Measurements from ENCODE around the gene EXOC3L2.
"Not testable (repeated sequence)": the region's sequence is repeated elsewhere in the genome, so short reads cannot be mapped to it uniquely, and the experiment has no call there.

Gene EXOC3L2

DNA sequence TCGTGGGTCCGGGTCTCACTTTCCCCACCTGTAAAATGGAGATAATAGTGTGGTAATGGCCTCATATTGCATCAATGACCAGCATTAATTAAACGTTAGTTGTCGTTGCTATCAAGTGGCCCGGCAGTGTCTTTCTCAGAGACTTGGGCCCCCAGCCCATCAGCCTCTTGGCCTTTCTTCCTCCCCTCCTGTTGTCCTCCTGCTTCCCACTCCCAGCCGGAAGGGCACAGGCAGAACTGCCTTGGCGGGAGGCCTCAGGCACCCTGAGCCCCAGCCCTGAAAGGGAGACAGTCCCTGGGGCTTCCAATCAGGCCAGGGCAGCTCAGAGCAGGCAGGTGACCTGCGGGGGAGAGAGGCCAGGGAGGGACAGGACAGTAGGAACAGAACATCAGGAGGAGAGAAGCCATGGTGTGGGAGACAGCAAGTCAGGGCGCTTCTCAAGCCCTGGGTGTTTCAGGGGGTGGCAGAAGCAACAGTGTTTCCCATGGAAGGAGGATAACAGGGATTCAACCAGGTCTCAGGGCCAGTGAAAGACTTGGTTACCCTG is 10.5 kb upstream of the EXOC3L2 start:
- no peak for DNase-seq

GRCh38 chr19:45254044-45254531 is 8.9 kb upstream of the EXOC3L2 start:
- DNase-seq, result no peak

GRCh38 chr19:45253396-45254027 is 8.3 kb upstream of the EXOC3L2 start:
- DNase-seq, result no peak

- DNase-seq, result no peak
Observed at GRCh38 chr19:45251452-45252354, 6.5 kb upstream of the EXOC3L2 start.

DNA sequence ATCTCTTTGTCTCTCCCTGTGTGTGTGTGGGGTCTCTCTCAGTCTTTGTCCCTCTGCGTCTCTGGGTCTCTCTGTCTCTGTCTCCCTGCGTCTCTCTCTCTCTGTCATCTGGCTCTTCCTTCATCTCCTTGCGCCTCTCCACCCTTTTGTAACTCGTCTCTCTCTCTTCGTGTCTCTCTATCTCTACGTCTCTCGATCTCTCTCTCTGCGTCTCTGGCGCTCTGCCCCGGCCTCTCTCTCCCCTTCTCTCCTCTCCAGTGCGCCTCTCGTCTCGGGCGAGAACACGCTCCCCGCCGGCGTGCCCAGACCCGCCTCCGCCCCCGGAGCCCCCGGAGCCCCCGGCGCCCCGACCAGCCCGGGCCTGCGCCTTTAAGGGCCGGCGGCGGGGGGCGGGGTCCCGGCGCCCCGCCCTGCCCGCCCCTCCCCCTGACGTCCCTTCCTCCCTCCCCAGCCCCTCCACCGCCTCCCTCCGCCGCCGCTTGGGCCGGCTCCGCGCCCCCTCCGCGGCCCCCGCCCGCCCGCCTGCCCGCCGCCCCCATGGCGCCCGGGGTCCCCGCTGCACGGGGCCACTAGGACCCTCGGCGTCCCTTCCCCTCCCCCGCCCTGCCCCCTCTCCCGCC is 5.7 kb upstream of the EXOC3L2 start, which contains the start of gene MARK4:
Gene MARK4 (plus strand): TSS at position 440 of the 620 bp plus-strand sequence. CDS start 318 bp downstream, outside the sequence.
- DNase-seq, result peak in 1 of 2 experiments; percentile 48

- no peak for DNase-seq
Observed at GRCh38 chr19:45250216-45250831, 5.1 kb upstream of the EXOC3L2 start.

DNA sequence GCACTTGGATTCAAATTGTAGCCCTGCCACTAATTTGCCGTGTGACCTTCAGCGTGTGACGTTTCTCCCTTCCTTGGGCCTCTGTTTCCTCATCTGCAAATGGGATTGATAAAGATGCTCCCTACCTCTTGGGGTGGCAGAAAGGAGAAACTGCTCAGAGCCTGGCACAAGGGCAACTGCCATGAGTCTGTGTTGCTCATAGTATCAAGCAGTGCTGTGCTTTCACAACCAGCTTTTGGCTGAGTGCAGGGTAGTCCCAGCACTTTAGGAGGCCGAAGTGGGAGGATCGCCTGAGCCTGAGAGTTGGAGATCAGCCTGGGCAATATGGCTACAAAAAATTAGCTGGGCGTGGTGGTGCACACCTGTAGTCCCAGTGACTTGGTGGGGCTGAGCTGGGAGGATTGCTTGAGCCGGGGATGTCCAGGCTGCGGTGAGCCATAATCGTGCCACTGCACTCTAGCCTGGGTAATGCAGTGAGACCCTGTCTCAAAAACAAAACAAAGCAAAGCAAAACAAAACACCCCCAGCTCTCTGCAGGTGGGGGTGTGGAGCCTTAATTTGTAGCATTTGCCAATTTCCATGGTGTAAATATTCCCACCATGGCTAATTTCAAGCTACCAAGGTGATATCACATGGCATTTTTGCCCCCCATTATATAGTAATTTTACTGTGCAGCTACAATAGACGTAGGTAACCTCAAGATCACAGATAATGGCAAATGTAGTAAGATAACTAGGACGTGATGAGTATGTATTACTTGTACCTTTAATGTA is 4.2 kb upstream of the EXOC3L2 start:
- no peak for DNase-seq

DNA sequence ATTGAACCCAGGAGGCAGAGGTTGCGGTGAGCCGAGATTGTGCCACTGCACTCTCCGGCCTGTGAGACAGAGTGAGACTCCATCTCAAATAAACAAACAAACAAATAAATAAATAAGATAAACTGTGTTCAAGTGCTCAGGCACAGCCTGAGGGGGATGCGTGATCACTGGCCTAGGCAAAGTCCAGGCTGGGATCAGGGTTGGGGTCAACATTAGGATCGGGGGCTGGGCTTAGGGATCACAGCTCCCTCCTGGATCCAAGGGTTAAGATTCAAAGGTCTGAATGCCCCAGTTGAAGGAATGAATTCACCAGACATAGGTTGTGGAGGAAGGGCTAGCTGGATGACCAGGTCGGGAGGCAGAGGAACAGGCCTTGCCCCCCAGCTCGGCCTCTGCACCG is 1.9 kb upstream of the EXOC3L2 start:
- DNase-seq, result no peak

DNA sequence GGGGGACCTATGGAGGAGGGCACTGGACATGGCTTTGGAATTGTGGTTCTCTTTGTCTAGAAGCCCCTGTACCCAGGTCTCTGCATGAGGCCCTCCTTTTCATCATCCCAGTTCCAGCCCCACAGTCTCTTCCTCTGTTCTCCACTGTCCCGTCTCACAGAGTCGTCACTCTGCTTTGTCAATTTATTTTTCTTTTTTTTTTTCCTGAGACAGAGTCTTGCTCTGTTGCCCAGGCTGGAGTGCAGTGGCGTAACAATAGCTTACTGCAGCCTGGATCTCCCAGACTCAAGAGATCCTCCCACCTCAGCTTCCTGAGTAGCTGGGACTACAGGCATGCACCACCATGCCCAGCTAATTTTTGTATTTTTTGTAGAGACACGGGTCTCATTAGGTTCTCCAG is 619 bp upstream of the EXOC3L2 start:
- no peak for DNase-seq

DNA sequence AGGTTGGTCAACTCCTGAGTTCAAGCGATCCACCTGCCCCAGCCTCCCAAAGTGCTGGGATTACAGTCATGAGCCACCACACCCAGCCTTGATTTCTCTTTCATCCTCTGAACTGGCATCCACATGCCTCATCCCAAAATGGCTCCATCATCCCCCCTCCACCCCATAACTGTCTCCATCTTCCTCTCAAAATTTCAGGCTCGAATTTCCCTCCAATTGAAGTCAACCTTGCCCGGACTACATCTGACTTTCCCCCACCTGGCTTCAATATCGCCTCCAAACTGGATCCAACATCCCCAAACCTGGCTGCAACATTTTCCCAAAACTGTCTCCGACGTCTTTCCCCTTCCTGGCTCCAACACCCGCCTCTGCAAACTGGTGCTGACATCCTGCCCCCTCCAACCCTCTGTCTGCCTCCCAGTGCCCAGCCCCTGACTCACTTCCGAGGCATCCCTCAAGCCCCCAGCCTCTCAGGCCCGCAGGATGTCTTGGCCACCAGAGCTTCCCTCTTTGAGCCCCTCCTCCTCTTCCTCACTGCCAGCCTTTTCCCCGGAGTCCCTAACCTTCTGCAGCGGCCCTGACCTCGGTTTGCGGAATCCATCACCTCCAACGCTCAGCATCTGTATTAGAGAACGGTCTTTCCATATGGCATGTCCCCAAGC is 943 bp downstream of the EXOC3L2 start:
- no peak for DNase-seq

GRCh38 chr19:45243144-45243732 is 2.0 kb downstream of the EXOC3L2 start:
- DNase-seq, result no peak

DNA sequence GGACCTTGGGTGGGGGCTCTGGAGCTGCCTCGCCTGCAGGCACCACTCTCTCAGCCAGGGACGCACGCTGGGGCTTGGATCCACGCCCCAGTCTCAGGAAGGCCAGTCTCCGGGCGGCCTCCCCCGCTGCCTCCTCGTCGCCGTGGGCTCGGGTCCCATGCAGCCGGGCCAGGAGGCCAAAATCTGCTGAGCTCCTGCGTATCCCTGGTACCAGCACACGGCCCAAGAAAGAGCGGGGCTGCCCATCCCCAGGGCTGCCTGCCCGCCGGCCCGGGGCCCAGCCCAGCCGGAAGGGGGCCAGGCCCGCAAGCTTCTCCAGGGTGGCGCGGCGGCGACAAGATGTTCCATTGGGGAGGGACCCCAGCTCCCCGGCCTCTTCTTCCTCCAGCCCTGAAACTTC is 6.7 kb downstream of the EXOC3L2 start:
- no peak for DNase-seq

- DNase-seq, result no peak
Observed at GRCh38 chr19:45235485-45235884, 9.7 kb downstream of the EXOC3L2 start.

DNA sequence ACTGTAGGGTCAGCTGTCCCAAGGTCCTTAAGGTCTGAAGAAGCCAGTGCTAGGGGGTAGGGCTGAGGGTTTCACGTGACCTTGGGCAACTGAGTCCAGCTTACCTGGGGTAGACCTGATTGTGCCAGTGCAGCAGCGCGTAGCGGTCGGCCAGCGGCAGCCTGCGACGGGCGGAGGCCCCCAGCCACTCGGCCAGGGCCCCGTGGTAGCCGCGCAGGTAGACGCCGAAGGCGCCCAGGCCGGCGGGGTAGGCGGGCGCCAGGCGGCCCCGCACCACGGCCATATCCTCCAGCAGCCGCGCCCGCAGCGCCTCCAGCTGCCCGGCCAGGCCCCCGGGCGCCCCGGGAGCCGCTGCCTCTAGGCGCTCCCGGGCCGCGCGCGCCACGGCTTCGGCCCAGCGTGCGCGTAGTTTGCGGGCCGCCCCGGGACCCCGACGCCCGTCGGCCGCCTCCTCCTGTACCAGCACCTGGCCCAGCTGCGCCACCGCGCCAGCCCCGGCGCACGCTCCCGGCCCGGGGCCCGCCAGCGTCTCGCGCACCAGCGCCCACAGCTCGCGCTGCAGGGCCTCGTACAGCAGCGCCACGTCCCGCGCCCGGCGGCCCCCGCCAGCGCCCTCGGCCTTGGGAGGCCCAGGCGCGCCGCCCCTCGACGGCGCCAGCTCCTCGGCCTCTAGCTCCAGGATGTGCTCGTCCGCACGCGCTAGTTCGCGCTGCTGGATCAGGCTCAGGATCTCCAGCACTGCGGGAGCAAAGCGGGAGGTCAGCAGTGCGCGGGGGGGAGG is 10.9 kb downstream of the EXOC3L2 start:
- no peak for DNase-seq

DNA sequence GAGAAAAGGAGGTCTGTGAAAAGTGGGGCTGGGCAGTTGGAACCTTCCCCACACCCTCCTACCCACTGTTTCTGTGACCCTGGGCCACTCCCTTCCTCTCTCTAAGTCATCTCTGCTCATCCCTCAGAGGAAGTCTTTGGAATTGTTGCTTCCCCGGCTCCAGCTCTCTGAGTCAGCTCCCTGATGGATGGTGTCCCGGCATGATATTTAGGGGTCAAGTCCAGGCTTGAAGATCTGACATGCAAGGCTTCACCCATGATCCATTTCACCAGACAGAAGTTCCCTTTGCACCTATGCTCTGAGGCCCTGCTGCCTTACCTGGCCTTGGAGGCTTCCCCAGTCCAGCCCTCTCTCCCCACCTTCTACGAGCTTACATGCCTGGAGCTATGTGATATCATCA is 13.3 kb downstream of the EXOC3L2 start:
- DNase-seq, result no peak

GRCh38 chr19:45229056-45229455 is 16.2 kb downstream of the EXOC3L2 start:
- DNase-seq, result not testable (repeated sequence)

GRCh38 chr19:45224645-45225044 is 20.6 kb downstream of the EXOC3L2 start:
- no peak for DNase-seq

- no peak for DNase-seq
Observed at GRCh38 chr19:45223879-45224278, 21.3 kb downstream of the EXOC3L2 start.

DNA sequence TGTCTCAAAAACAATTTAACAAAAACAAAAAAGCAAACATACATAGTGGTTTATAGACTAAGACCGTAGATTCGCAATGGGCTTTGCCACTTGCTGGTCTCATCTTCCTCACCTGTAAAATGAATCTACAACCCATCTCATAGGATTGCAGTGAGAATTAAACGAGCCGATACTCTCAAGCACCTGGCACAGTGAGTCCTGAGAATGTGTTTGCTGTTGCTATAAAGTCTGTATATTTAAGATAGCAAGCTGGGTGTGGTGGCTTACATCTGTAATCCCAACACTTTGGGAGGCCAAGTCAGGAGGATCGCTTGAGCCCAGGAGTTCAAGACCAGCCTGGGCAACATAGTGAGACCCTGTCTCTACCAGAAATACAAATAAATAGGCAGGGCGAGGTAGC is 22.5 kb downstream of the EXOC3L2 start:
- no peak for DNase-seq

Measured in SW 1271 (cell line).